HEK293 (cell line): ENCODE measurements around the gene LPCAT4.

ENCODE experiments used
- CTCF ChIA-PET: fragments of 350-600 bp; formaldehyde crosslinking; extraction: SDS; loops from one replicate; lab custom pipeline; 2021; ENCODE audit warnings: antibody characterized with exemption; lab: Yijun Ruan, JAX
- POLR2A ChIA-PET: fragments of 300-600 bp; formaldehyde crosslinking; extraction: SDS; loops from one replicate; lab custom pipeline; 2020; ENCODE audit warnings: antibody characterized with exemption, inconsistent platforms; lab: Yijun Ruan, JAX
- H3K27ac ChIP-seq: fragments of 200-500 bp; sonication (Bioruptor generic); 2 replicates; pipeline ENCODE4 v1.5.1; 2014; ENCODE audit warnings: low read depth, low read length, control low read depth, inconsistent platforms; ENCODE audit errors: extremely low read depth
- H3K36me3 ChIP-seq, 2 experiments: fragments of 200-500 bp in 1 of 2; sonication (Bioruptor generic) in 1 of 2; 1 replicate in 1 of 2; 2 replicates in 1 of 2; pipeline ENCODE4 v1.5.1; 2014 to 2017; ENCODE audit warnings: inconsistent platforms in 2 of 2, low read length in 2 of 2; ENCODE audit not compliant: control insufficient read depth in 2 of 2, insufficient read depth in 1 of 2
- H3K4me1 ChIP-seq: fragments of 200-500 bp; sonication (Bioruptor generic); 2 replicates; pipeline ENCODE4 v1.5.1; 2014; ENCODE audit warnings: mild to moderate bottlenecking, low read length, inconsistent platforms; ENCODE audit not compliant: control insufficient read depth, insufficient read depth
- H3K4me3 ChIP-seq: 2 replicates; pipeline ENCODE4 v1.5.1; 2011; ENCODE audit warnings: low read depth, mild to moderate bottlenecking, control low read depth, low read length, moderate library complexity
- H3K9me3 ChIP-seq: fragments of 200-500 bp; sonication (Bioruptor generic); 2 replicates; pipeline ENCODE4 v1.5.1; 2014; ENCODE audit warnings: low read depth, low read length, inconsistent platforms; ENCODE audit not compliant: control insufficient read depth, insufficient read depth
- FEZF1 ChIP-seq: fragments of 450-650 bp; formaldehyde crosslinking; IDR thresholded peaks from 2 replicates; pipeline ENCODE4 v1.5.1; 2016; ENCODE audit warnings: missing biosample characterization, missing genetic modification characterization
- GLIS2 ChIP-seq: fragments of 450-650 bp; formaldehyde crosslinking; IDR thresholded peaks from 2 replicates; pipeline ENCODE4 v1.5.1; 2016; ENCODE audit warnings: missing biosample characterization, missing genetic modification characterization
- KLF16 ChIP-seq: fragments of 450-650 bp; formaldehyde crosslinking; IDR thresholded peaks from 2 replicates; pipeline ENCODE4 v1.5.1; 2017; ENCODE audit warnings: missing biosample characterization, missing genetic modification characterization
- ZNF354C ChIP-seq: fragments of 450-650 bp; formaldehyde crosslinking; IDR thresholded peaks from 2 replicates; pipeline ENCODE4 v1.5.1; 2016; ENCODE audit warnings: missing biosample characterization, missing genetic modification characterization, low read depth, borderline replicate concordance
- ZNF843 ChIP-seq: fragments of 450-650 bp; formaldehyde crosslinking; IDR thresholded peaks from 2 replicates; pipeline ENCODE4 v1.5.1; 2016; ENCODE audit warnings: missing biosample characterization, missing genetic modification characterization
- TF ChIP-seq, protein P1 (sequence below): fragments of 450-650 bp; formaldehyde crosslinking; IDR thresholded peaks from 2 replicates; pipeline ENCODE4 v1.5.1; 2017; ENCODE audit warnings: missing biosample characterization, mild to moderate bottlenecking, missing genetic modification characterization, moderate library complexity
- TF ChIP-seq, protein P2 (sequence below): fragments of 450-650 bp; formaldehyde crosslinking; IDR thresholded peaks from 2 replicates; pipeline ENCODE4 v1.5.1; 2016; ENCODE audit warnings: missing biosample characterization, missing genetic modification characterization, borderline replicate concordance

Gene LPCAT4

DNA sequence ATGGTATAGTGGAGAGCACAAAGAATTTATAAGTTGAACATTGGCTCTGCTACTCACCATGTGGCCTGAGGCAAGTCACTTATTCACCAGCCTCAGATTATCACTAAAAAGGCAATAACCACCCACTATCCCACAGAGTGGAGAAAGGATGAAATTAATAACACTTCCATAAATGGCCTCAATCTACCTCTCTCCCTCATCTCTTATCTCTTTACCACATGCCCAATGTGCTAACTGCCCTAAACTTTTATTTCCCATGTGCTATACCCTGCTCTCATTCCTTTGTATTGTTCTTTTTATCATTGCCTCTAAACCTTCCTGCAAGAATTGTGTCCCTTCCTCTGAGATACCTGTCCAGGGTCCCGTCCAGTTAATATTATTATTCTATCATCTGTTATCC is 55.4 kb downstream of the LPCAT4 start:
- POLR2A ChIA-PET, result no interaction called here

More for the DNA sequence above, 55.4 kb downstream of the LPCAT4 start:
- Histone ChIP-seq H3K27ac (no peak overlapping the region), H3K4me1 (peaks cover 6% of the 10 kb centered on the region; the same call in 1 of the 2 replicates), H3K9me3 (no peaks in the 10 kb centered on the region), H3K4me3 (no peak overlapping the region), H3K36me3 (no peaks in the 10 kb centered on the region; a peak in 1 of 3 replicates)
- TF ChIP-seq, protein P1, sequence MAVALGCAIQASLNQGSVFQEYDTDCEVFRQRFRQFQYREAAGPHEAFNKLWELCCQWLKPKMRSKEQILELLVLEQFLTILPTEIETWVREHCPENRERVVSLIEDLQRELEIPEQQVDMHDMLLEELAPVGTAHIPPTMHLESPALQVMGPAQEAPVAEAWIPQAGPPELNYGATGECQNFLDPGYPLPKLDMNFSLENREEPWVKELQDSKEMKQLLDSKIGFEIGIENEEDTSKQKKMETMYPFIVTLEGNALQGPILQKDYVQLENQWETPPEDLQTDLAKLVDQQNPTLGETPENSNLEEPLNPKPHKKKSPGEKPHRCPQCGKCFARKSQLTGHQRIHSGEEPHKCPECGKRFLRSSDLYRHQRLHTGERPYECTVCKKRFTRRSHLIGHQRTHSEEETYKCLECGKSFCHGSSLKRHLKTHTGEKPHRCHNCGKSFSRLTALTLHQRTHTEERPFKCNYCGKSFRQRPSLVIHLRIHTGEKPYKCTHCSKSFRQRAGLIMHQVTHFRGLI (tag by site-specific recombination), result no peak
- TF ChIP-seq GLIS2 (no peak), ZNF354C (tag by site-specific recombination) (no peak), ZNF843 (tag by site-specific recombination) (no peak), FEZF1 (tag by site-specific recombination) (peak; percentile 36; the same call in 1 of the 2 replicates), KLF16 (no peak)
- TF ChIP-seq, protein P2, sequence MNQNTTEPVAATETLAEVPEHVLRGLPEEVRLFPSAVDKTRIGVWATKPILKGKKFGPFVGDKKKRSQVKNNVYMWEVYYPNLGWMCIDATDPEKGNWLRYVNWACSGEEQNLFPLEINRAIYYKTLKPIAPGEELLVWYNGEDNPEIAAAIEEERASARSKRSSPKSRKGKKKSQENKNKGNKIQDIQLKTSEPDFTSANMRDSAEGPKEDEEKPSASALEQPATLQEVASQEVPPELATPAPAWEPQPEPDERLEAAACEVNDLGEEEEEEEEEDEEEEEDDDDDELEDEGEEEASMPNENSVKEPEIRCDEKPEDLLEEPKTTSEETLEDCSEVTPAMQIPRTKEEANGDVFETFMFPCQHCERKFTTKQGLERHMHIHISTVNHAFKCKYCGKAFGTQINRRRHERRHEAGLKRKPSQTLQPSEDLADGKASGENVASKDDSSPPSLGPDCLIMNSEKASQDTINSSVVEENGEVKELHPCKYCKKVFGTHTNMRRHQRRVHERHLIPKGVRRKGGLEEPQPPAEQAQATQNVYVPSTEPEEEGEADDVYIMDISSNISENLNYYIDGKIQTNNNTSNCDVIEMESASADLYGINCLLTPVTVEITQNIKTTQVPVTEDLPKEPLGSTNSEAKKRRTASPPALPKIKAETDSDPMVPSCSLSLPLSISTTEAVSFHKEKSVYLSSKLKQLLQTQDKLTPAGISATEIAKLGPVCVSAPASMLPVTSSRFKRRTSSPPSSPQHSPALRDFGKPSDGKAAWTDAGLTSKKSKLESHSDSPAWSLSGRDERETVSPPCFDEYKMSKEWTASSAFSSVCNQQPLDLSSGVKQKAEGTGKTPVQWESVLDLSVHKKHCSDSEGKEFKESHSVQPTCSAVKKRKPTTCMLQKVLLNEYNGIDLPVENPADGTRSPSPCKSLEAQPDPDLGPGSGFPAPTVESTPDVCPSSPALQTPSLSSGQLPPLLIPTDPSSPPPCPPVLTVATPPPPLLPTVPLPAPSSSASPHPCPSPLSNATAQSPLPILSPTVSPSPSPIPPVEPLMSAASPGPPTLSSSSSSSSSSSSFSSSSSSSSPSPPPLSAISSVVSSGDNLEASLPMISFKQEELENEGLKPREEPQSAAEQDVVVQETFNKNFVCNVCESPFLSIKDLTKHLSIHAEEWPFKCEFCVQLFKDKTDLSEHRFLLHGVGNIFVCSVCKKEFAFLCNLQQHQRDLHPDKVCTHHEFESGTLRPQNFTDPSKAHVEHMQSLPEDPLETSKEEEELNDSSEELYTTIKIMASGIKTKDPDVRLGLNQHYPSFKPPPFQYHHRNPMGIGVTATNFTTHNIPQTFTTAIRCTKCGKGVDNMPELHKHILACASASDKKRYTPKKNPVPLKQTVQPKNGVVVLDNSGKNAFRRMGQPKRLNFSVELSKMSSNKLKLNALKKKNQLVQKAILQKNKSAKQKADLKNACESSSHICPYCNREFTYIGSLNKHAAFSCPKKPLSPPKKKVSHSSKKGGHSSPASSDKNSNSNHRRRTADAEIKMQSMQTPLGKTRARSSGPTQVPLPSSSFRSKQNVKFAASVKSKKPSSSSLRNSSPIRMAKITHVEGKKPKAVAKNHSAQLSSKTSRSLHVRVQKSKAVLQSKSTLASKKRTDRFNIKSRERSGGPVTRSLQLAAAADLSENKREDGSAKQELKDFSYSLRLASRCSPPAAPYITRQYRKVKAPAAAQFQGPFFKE, result no peak
- CTCF ChIA-PET, result no interaction called here
